ENCODE measurements around the gene DHRSX.

DNA sequence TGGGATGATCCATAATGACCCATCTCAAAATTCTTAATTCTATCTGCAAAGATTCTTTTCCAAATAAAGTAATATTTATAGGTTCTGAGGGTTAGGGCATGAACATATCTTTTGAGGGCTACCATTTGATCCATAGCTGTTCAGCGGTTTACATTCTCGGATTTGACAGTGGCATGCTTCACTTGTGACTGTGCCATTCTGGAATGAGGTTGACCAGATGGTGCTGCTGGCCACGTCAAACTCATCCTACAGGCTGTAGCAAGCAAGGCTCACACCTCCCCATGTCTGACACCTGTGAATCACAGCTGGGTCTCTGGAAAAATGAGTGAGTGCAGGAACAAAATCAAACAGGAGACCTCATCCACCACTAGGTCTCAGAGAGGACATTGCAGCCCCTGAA, 280.5 kb downstream of the DHRSX start:
- TF ChIP-seq, protein P1, sequence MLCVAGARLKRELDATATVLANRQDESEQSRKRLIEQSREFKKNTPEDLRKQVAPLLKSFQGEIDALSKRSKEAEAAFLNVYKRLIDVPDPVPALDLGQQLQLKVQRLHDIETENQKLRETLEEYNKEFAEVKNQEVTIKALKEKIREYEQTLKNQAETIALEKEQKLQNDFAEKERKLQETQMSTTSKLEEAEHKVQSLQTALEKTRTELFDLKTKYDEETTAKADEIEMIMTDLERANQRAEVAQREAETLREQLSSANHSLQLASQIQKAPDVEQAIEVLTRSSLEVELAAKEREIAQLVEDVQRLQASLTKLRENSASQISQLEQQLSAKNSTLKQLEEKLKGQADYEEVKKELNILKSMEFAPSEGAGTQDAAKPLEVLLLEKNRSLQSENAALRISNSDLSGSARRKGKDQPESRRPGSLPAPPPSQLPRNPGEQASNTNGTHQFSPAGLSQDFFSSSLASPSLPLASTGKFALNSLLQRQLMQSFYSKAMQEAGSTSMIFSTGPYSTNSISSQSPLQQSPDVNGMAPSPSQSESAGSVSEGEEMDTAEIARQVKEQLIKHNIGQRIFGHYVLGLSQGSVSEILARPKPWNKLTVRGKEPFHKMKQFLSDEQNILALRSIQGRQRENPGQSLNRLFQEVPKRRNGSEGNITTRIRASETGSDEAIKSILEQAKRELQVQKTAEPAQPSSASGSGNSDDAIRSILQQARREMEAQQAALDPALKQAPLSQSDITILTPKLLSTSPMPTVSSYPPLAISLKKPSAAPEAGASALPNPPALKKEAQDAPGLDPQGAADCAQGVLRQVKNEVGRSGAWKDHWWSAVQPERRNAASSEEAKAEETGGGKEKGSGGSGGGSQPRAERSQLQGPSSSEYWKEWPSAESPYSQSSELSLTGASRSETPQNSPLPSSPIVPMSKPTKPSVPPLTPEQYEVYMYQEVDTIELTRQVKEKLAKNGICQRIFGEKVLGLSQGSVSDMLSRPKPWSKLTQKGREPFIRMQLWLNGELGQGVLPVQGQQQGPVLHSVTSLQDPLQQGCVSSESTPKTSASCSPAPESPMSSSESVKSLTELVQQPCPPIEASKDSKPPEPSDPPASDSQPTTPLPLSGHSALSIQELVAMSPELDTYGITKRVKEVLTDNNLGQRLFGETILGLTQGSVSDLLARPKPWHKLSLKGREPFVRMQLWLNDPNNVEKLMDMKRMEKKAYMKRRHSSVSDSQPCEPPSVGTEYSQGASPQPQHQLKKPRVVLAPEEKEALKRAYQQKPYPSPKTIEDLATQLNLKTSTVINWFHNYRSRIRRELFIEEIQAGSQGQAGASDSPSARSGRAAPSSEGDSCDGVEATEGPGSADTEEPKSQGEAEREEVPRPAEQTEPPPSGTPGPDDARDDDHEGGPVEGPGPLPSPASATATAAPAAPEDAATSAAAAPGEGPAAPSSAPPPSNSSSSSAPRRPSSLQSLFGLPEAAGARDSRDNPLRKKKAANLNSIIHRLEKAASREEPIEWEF (CRISPR knock-in tag; IDR thresholded peaks at IDR 0.05): no peak
- TF ChIP-seq KLF16 (IDR thresholded peaks at IDR 0.05): no peak
- TF ChIP-seq ZNF696 (CRISPR knock-in tag; conservative IDR thresholded peaks at IDR 0.05): no peak
- TF ChIP-seq, protein P2, sequence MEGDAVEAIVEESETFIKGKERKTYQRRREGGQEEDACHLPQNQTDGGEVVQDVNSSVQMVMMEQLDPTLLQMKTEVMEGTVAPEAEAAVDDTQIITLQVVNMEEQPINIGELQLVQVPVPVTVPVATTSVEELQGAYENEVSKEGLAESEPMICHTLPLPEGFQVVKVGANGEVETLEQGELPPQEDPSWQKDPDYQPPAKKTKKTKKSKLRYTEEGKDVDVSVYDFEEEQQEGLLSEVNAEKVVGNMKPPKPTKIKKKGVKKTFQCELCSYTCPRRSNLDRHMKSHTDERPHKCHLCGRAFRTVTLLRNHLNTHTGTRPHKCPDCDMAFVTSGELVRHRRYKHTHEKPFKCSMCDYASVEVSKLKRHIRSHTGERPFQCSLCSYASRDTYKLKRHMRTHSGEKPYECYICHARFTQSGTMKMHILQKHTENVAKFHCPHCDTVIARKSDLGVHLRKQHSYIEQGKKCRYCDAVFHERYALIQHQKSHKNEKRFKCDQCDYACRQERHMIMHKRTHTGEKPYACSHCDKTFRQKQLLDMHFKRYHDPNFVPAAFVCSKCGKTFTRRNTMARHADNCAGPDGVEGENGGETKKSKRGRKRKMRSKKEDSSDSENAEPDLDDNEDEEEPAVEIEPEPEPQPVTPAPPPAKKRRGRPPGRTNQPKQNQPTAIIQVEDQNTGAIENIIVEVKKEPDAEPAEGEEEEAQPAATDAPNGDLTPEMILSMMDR (IDR thresholded peaks at IDR 0.05 in 2 of 3, conservative IDR thresholded peaks at IDR 0.05 in 1 of 3; ENCODE audit: insufficient read depth in 2 of 3, low read depth in 1 of 3, low read length in 3 of 3): no peak
- TF ChIP-seq PHB2 (IDR thresholded peaks at IDR 0.05; ENCODE audit: low read depth): no peak
- no peak for TF ChIP-seq MAZ (CRISPR knock-in tag; conservative IDR thresholded peaks at IDR 0.05 in 1 of 2, IDR thresholded peaks at IDR 0.05 in 1 of 2)
- TF ChIP-seq ARID1B (IDR thresholded peaks at IDR 0.05): no peak
- no peak for TF ChIP-seq BHLHE40 (IDR thresholded peaks at IDR 0.05; ENCODE audit: low read length)
